Measurements from ENCODE around the gene CERK.

DNA sequence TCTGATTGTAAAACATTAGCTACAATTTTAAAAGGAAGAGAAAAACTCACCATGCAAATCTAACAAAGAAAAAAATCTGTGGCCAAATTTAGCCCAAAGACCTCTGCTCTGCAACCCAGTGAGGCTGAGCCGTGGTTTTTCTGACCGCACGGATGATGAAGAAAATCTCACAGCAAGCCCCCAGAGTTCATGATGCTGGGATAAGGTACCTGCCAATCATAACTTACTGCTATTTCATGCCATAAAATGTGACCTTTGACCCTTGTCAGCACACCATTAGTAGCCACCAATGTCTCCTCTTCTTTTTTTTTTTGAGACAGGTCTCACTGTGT, 11.1 kb downstream of the CERK start:
- TF ChIP-seq NFE2L1 (CRISPR knock-in tag; IDR thresholded peaks at IDR 0.05) = no peak
- no peak for TF ChIP-seq SP1 (CRISPR knock-in tag; conservative IDR thresholded peaks at IDR 0.05)
- no peak for TF ChIP-seq CTCF (IDR thresholded peaks at IDR 0.05)
- no peak for TF ChIP-seq GRHL2 (CRISPR knock-in tag; IDR thresholded peaks at IDR 0.05; ENCODE audit: insufficient replicate concordance, severe bottlenecking)
- no peak for TF ChIP-seq CREB1 (CRISPR knock-in tag; IDR thresholded peaks at IDR 0.05)
- TF ChIP-seq FOXJ3 (CRISPR knock-in tag; IDR thresholded peaks at IDR 0.05; ENCODE audit: borderline replicate concordance) = no peak
- TF ChIP-seq ZNF416 (CRISPR knock-in tag; IDR thresholded peaks at IDR 0.05) = no peak
- no peak for TF ChIP-seq ZNF263 (CRISPR knock-in tag; IDR thresholded peaks at IDR 0.05; ENCODE audit: low read depth)
- TF ChIP-seq ZBTB21 (CRISPR knock-in tag; IDR thresholded peaks at IDR 0.05; ENCODE audit: borderline replicate concordance) = no peak
- TF ChIP-seq RELA (CRISPR knock-in tag; IDR thresholded peaks at IDR 0.05; ENCODE audit: borderline replicate concordance) = no peak
- no peak for TF ChIP-seq GTF2I (CRISPR knock-in tag; conservative IDR thresholded peaks at IDR 0.05)

Measured in WTC11 (cell line).